ENCODE data around the gene AARS1.
A peak's percentile ranks its signal among the peaks of the same experiment; 100 is the strongest.
"Not testable (repeated sequence)": the region's sequence is repeated elsewhere in the genome, so short reads cannot be mapped to it uniquely, and the experiment has no call there.

Gene AARS1

GRCh38 chr16:70252355-70252988, 36.8 kb downstream of the AARS1 start:
- Histone ChIP-seq H2AFZ (ENCODE audit: low read depth, low read length) (no peak overlapping the region), H3K36me3 (replicated peaks; ENCODE audit: low read depth, low read length) (peaks cover 47% of the 10 kb centered on the region), H3K4me2 (ENCODE audit: low read length) (no peak overlapping the region), H3K9me3 (ENCODE audit: insufficient read depth, low read length) (no peaks in the 10 kb centered on the region), H4K20me1 (ENCODE audit: insufficient read depth, low read length) (peaks cover 4% of the 10 kb centered on the region; the same call in 1 of the 2 replicates), H3K79me2 (ENCODE audit: low read length) (peaks cover 41% of the 10 kb centered on the region), H3K4me1 (ENCODE audit: low read length) (peaks cover 3% of the 10 kb centered on the region; the same call in 1 of the 2 replicates), H3K9ac (ENCODE audit: low read length) (no peak overlapping the region), H3K27ac (ENCODE audit: low read length) (no peak overlapping the region), H3K27me3 (ENCODE audit: low read depth, low read length) (no peaks in the 10 kb centered on the region), H3K4me3 (ENCODE audit: low read length) (no peak overlapping the region)
- no peak for TF ChIP-seq EZH2phosphoT487 (IDR thresholded peaks at IDR 0.05; ENCODE audit: low read depth)
- peak; percentile 66 for TF ChIP-seq CTCF (IDR thresholded peaks at IDR 0.05; ENCODE audit: low read depth, low read length)

- no peak for TF ChIP-seq EZH2phosphoT487 (IDR thresholded peaks at IDR 0.05; ENCODE audit: low read depth)
- peak; percentile 83 for TF ChIP-seq CTCF (IDR thresholded peaks at IDR 0.05; ENCODE audit: low read depth, low read length)
- peak within 1 kb of the TSS; percentile 74 for H3K4me2 ChIP-seq (ENCODE audit: low read length)
- H2AFZ ChIP-seq (ENCODE audit: low read depth, low read length), result no peak within 1 kb of the TSS
- peak within 1 kb of the TSS; percentile 75 for H3K9ac ChIP-seq (ENCODE audit: low read length)
- H3K4me3 ChIP-seq (ENCODE audit: low read length), result peak within 1 kb of the TSS; percentile 84
- no peaks in the 10 kb centered on the region for H3K9me3 ChIP-seq (ENCODE audit: insufficient read depth, low read length)
- H3K4me1 ChIP-seq (ENCODE audit: low read length), result peaks cover 3% of the 10 kb centered on the region; the same call in 1 of the 2 replicates
- peaks cover 43% of the 10 kb centered on the region for H3K79me2 ChIP-seq (ENCODE audit: low read length)
- H3K27me3 ChIP-seq (ENCODE audit: low read depth, low read length), result no peaks in the 10 kb centered on the region
- H3K27ac ChIP-seq (ENCODE audit: low read length), result peak within 1 kb of the TSS; percentile 72
- H4K20me1 ChIP-seq (ENCODE audit: insufficient read depth, low read length), result peaks cover 4% of the 10 kb centered on the region; the same call in 1 of the 2 replicates
- peaks cover 44% of the 10 kb centered on the region for H3K36me3 ChIP-seq (replicated peaks; ENCODE audit: low read depth, low read length)
Measured at GRCh38 chr16:70251629-70252354, 37.5 kb downstream of the AARS1 start, which contains the start of gene EXOSC6. Gene EXOSC6, minus strand, starts transcription at chr16:70251940. Its CDS starts 40 bp downstream, at chr16:70251900.

- no peak for TF ChIP-seq EZH2phosphoT487 (IDR thresholded peaks at IDR 0.05; ENCODE audit: low read depth)
- 0 out of 2 replicates have a peak, but pooled peaks have one; percentile 6 for TF ChIP-seq CTCF (IDR thresholded peaks at IDR 0.05; ENCODE audit: low read depth, low read length)
- Histone ChIP-seq H3K9me3 (ENCODE audit: insufficient read depth, low read length) (no peaks in the 10 kb centered on the region), H3K4me1 (ENCODE audit: low read length) (peaks cover 6% of the 10 kb centered on the region; the same call in 1 of the 2 replicates), H4K20me1 (ENCODE audit: insufficient read depth, low read length) (peaks cover 4% of the 10 kb centered on the region; the same call in 1 of the 2 replicates), H3K36me3 (replicated peaks; ENCODE audit: low read depth, low read length) (peaks cover 38% of the 10 kb centered on the region), H3K9ac (ENCODE audit: low read length) (peak overlapping the region; percentile 63), H3K79me2 (ENCODE audit: low read length) (peaks cover 45% of the 10 kb centered on the region), H3K27ac (ENCODE audit: low read length) (peak overlapping the region; percentile 32), H3K4me3 (ENCODE audit: low read length) (peak overlapping the region; percentile 84), H3K4me2 (ENCODE audit: low read length) (peak overlapping the region; percentile 74), H3K27me3 (ENCODE audit: low read depth, low read length) (no peaks in the 10 kb centered on the region), H2AFZ (ENCODE audit: low read depth, low read length) (no peak overlapping the region)
Measured at GRCh38 chr16:70250748-70251628, 38.3 kb downstream of the AARS1 start.

- H3K4me2 ChIP-seq (ENCODE audit: low read length); H3K4me3 ChIP-seq (ENCODE audit: low read length); H4K20me1 ChIP-seq (ENCODE audit: insufficient read depth, low read length); H3K4me1 ChIP-seq (ENCODE audit: low read length); H3K27ac ChIP-seq (ENCODE audit: low read length); H3K9me3 ChIP-seq (ENCODE audit: insufficient read depth, low read length); H2AFZ ChIP-seq (ENCODE audit: low read depth, low read length); H3K27me3 ChIP-seq (ENCODE audit: low read depth, low read length); H3K9ac ChIP-seq (ENCODE audit: low read length): not testable (repeated sequence)
- peaks cover 30% of the 10 kb centered on the region for H3K36me3 ChIP-seq (replicated peaks; ENCODE audit: low read depth, low read length)
- H3K79me2 ChIP-seq (ENCODE audit: low read length), result peaks cover 45% of the 10 kb centered on the region
Measured at GRCh38 chr16:70249697-70250096, 39.6 kb downstream of the AARS1 start.

GRCh38 chr16:70238773-70239172, 50.5 kb downstream of the AARS1 start:
- H3K79me2 ChIP-seq (ENCODE audit: low read length); H3K9ac ChIP-seq (ENCODE audit: low read length); H3K27me3 ChIP-seq (ENCODE audit: low read depth, low read length); H3K36me3 ChIP-seq (replicated peaks; ENCODE audit: low read depth, low read length); H4K20me1 ChIP-seq (ENCODE audit: insufficient read depth, low read length); H3K9me3 ChIP-seq (ENCODE audit: insufficient read depth, low read length); H3K27ac ChIP-seq (ENCODE audit: low read length); H2AFZ ChIP-seq (ENCODE audit: low read depth, low read length); H3K4me1 ChIP-seq (ENCODE audit: low read length); H3K4me3 ChIP-seq (ENCODE audit: low read length): not testable (repeated sequence)
- 0 out of 2 replicates have a peak overlapping the region, but pooled peaks have one; percentile 4 for H3K4me2 ChIP-seq (ENCODE audit: low read length)

GRCh38 chr16:70231831-70232230, 57.5 kb downstream of the AARS1 start:
- not testable (repeated sequence) for H3K4me1 ChIP-seq (ENCODE audit: low read length); H3K9me3 ChIP-seq (ENCODE audit: insufficient read depth, low read length); H2AFZ ChIP-seq (ENCODE audit: low read depth, low read length); H3K4me3 ChIP-seq (ENCODE audit: low read length); H3K36me3 ChIP-seq (replicated peaks; ENCODE audit: low read depth, low read length); H3K9ac ChIP-seq (ENCODE audit: low read length); H3K27me3 ChIP-seq (ENCODE audit: low read depth, low read length); H3K27ac ChIP-seq (ENCODE audit: low read length); H3K79me2 ChIP-seq (ENCODE audit: low read length); H3K4me2 ChIP-seq (ENCODE audit: low read length); H4K20me1 ChIP-seq (ENCODE audit: insufficient read depth, low read length)

Measured in OCI-LY3 (cell line).